Right lobe of liver (tissue), 4 donors: ENCODE data around the gene LETM1.

Source experiments
- CTCF ChIP-seq, 4 donors: fragments of 200-600 bp in 3 of 4; fragments of 450-650 bp in 1 of 4; IDR thresholded peaks; one replicate each; pipeline versions ENCODE4 v1.5.1 to v1.8.0; 2016 to 2022; ENCODE audit warnings: antibody characterized with exemption in 4 of 4, mild to moderate bottlenecking in 2 of 4
- POLR2A ChIP-seq: fragments of 450-650 bp; IDR thresholded peaks from one replicate; pipeline ENCODE4 v1.6.1; 2017; ENCODE audit warnings: antibody characterized with exemption, mild to moderate bottlenecking
- donor health status: DM: no; HTN: no; CAD: no.
- donor health status: DM: no; HTN: no; CAD: no.
- donor health status: DM: no; HTN: yes; CAD: no.

DNA sequence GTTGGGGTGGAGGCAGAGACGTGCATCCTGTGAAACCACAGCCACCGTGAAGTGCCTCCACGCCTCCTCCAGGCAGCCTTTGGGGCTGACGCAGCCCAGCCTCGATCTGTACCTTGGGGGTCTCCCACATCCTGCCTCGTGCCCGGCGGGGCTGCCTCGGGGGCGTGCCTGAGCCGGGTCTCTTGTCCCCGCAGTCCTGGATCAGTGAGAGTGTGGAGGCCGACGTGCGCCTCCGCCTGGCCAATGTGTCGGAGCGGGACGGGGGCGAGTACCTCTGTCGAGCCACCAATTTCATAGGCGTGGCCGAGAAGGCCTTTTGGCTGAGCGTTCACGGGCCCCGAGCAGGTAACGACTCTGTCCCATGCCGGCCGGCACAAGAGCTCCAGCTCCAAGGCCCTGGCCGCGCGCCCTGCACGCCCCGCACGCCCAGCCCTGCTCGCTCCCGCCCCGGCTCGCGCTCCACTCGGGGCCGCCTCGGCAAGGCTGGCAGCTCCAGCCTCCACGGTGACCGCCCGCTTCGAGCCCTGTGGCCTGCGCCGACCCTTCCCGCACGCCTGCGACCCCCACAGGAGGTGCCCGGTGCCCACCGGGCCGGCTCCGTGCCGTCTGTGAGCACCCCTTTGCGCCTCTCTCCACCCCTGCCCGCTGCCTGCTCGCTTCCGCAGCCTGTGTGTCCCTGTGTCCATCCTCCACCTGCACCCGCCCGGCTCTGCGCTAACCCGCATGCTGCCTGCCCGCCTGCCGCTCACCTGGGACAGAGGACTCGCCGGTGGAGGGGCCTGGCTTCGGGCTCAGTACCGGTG, 53.0 kb downstream of the LETM1 start:
- no peak for TF ChIP-seq CTCF (IDR thresholded peaks at IDR 0.05)
- TF ChIP-seq POLR2A, result no peak
